ENCODE results near the gene NANOS3.

DNA sequence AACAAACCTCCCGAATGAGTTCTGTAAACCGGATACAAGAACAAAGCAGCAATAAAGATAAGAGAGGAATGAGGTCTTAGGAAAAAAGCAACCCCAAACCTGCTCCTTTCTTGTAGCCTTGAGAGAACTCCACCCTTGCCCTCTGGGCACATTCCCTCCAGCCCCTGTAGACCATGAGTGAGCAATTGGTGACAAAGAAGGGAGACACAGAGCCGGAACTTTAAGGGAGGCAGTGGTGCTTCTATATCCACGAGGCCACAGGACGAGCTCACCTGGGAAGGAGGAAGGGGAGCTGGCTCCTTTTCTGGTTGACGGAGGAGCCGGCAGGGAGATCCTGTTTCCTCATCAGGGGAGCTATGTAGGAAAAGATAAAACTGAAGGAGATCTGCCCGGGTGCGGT lies 15.9 kb downstream of the NANOS3 start:
- TF ChIP-seq, protein P1, sequence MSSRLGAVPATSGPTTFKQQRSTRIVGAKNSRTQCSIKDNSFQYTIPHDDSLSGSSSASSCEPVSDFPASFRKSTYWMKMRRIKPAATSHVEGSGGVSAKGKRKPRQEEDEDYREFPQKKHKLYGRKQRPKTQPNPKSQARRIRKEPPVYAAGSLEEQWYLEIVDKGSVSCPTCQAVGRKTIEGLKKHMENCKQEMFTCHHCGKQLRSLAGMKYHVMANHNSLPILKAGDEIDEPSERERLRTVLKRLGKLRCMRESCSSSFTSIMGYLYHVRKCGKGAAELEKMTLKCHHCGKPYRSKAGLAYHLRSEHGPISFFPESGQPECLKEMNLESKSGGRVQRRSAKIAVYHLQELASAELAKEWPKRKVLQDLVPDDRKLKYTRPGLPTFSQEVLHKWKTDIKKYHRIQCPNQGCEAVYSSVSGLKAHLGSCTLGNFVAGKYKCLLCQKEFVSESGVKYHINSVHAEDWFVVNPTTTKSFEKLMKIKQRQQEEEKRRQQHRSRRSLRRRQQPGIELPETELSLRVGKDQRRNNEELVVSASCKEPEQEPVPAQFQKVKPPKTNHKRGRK (CRISPR knock-in tag; IDR thresholded peaks at IDR 0.05), result no peak
- TF ChIP-seq TEAD2 (CRISPR knock-in tag; IDR thresholded peaks at IDR 0.05) (no peak), ZSCAN30 (CRISPR knock-in tag; IDR thresholded peaks at IDR 0.05) (no peak), FIP1L1 (IDR thresholded peaks at IDR 0.05; ENCODE audit: borderline replicate concordance, insufficient read depth, low read depth, low read length) (no peak), ZNF251 (CRISPR knock-in tag; IDR thresholded peaks at IDR 0.05) (no peak), MIER2 (CRISPR knock-in tag; IDR thresholded peaks at IDR 0.05) (no peak)
- TF ChIP-seq, protein P2, sequence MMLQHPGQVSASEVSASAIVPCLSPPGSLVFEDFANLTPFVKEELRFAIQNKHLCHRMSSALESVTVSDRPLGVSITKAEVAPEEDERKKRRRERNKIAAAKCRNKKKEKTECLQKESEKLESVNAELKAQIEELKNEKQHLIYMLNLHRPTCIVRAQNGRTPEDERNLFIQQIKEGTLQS (CRISPR knock-in tag; IDR thresholded peaks at IDR 0.05), result no peak
- TF ChIP-seq, protein P3, sequence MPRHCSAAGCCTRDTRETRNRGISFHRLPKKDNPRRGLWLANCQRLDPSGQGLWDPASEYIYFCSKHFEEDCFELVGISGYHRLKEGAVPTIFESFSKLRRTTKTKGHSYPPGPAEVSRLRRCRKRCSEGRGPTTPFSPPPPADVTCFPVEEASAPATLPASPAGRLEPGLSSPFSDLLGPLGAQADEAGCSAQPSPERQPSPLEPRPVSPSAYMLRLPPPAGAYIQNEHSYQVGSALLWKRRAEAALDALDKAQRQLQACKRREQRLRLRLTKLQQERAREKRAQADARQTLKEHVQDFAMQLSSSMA (CRISPR knock-in tag; IDR thresholded peaks at IDR 0.05), result no peak
- TF ChIP-seq, protein P4, sequence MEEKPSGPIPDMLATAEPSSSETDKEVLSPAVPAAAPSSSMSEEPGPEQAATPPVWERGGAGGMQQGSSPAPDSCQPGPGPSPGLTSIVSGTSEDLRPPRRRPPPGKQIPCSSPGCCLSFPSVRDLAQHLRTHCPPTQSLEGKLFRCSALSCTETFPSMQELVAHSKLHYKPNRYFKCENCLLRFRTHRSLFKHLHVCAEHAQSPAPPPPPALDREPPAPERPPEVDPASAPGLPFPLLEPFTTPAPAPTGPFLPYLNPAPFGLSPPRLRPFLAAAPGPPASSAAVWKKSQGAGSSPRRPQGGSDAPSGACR (CRISPR knock-in tag; IDR thresholded peaks at IDR 0.05), result no peak

Data from HepG2 (cell line).